Activated T-cell treated with anti-CD3 and anti-CD28 coated beads for 48 hours (primary cell): ENCODE measurements around the gene SAXO1.
"Not testable (repeated sequence)": the region's sequence is repeated elsewhere in the genome, so short reads cannot be mapped to it uniquely, and the experiment has no call there.

Experiments used
- DNase-seq: peaks from one replicate; pipeline ENCODE4 v3.0.0-alpha.2; 2020; ENCODE audit warnings: low read depth

The SAXO1 gene

GRCh38 chr9:18999173-18999785 is 33.7 kb downstream of the SAXO1 start:
- DNase-seq, result no peak

- DNase-seq, result no peak
These were observed 35.9 kb downstream of the SAXO1 start for GRCh38 chr9:18997151-18997550.

GRCh38 chr9:18996211-18996610 is 36.8 kb downstream of the SAXO1 start:
- DNase-seq, result no peak

GRCh38 chr9:18994263-18994916 is 38.6 kb downstream of the SAXO1 start:
- no peak for DNase-seq

- DNase-seq, result not testable (repeated sequence)
These were observed 41.8 kb downstream of the SAXO1 start for GRCh38 chr9:18991197-18991596.

GRCh38 chr9:18990494-18990893 is 42.5 kb downstream of the SAXO1 start:
- no peak for DNase-seq

- DNase-seq, result no peak
These were observed 43.1 kb downstream of the SAXO1 start for GRCh38 chr9:18989865-18990264.

GRCh38 chr9:18989097-18989496 is 43.9 kb downstream of the SAXO1 start:
- DNase-seq, result no peak

GRCh38 chr9:18988003-18988402 is 45.0 kb downstream of the SAXO1 start:
- no peak for DNase-seq

GRCh38 chr9:18985996-18986395 is 47.0 kb downstream of the SAXO1 start:
- DNase-seq, result no peak

GRCh38 chr9:18985464-18985951 is 47.5 kb downstream of the SAXO1 start:
- DNase-seq, result no peak

GRCh38 chr9:18982262-18982620 is 50.8 kb downstream of the SAXO1 start:
- no peak for DNase-seq

GRCh38 chr9:18981476-18982261 is 51.3 kb downstream of the SAXO1 start:
- DNase-seq, result no peak

- DNase-seq, result no peak
These were observed 52.8 kb downstream of the SAXO1 start for GRCh38 chr9:18980189-18980588.

GRCh38 chr9:18979367-18979766 is 53.6 kb downstream of the SAXO1 start:
- DNase-seq, result no peak

GRCh38 chr9:18978188-18978587 is 54.8 kb downstream of the SAXO1 start:
- DNase-seq, result no peak

- no peak for DNase-seq
These were observed 56.1 kb downstream of the SAXO1 start for GRCh38 chr9:18976709-18977531.

- DNase-seq, result no peak
These were observed 56.7 kb downstream of the SAXO1 start for GRCh38 chr9:18976221-18976708.

GRCh38 chr9:18973348-18973747 is 59.7 kb downstream of the SAXO1 start:
- DNase-seq, result no peak

GRCh38 chr9:18972675-18973074 is 60.3 kb downstream of the SAXO1 start:
- no peak for DNase-seq

- DNase-seq, result no peak
These were observed 61.1 kb downstream of the SAXO1 start for GRCh38 chr9:18971909-18972308.

- no peak for DNase-seq
These were observed 61.6 kb downstream of the SAXO1 start for GRCh38 chr9:18971404-18971803.
